GM12865 (cell line): ENCODE results near the gene CLDN5.

Experiments used
- DNase-seq: peaks from one replicate; pipeline ENCODE4 v3.0.0; 2010; ENCODE audit warnings: low read depth
- H3K4me3 ChIP-seq: 2 replicates; pipeline ENCODE4 v1.5.1; 2011; ENCODE audit warnings: mild to moderate bottlenecking, low read depth, low read length, control low read depth
- CTCF ChIP-seq: IDR thresholded peaks from 2 replicates; pipeline ENCODE4 v1.5.1; 2011; ENCODE audit warnings: low read length, control low read depth, low read depth, inconsistent platforms; ENCODE audit not compliant: insufficient read depth; ENCODE audit errors: missing control alignments

Gene CLDN5

GRCh38 chr22:19510919-19511341, 13.3 kb downstream of the CLDN5 start:
- no peak for DNase-seq
- no peak for TF ChIP-seq CTCF
- H3K4me3 ChIP-seq: no peak overlapping the region

- no peak overlapping the region for H3K4me3 ChIP-seq
- no peak for TF ChIP-seq CTCF
Observed at GRCh38 chr22:19509923-19510322, 14.3 kb downstream of the CLDN5 start.

GRCh38 chr22:19509191-19509590, 15.0 kb downstream of the CLDN5 start:
- no peak for DNase-seq
- no peak for TF ChIP-seq CTCF

More at GRCh38 chr22:19509923-19510322, 14.3 kb downstream of the CLDN5 start:
- no peak for DNase-seq

GRCh38 chr22:19508024-19508776, 16.0 kb downstream of the CLDN5 start:
- no peak overlapping the region for H3K4me3 ChIP-seq
- no peak for TF ChIP-seq CTCF
- DNase-seq: no peak

More at GRCh38 chr22:19509191-19509590, 15.0 kb downstream of the CLDN5 start:
- H3K4me3 ChIP-seq: no peak overlapping the region

GRCh38 chr22:19507534-19507861, 16.7 kb downstream of the CLDN5 start:
- no peak overlapping the region for H3K4me3 ChIP-seq
- DNase-seq: no peak
- no peak for TF ChIP-seq CTCF

- DNase-seq: no peak
- H3K4me3 ChIP-seq: no peak overlapping the region
- TF ChIP-seq CTCF: no peak
Observed at GRCh38 chr22:19506212-19506611, 18.0 kb downstream of the CLDN5 start.

GRCh38 chr22:19505735-19506126, 18.5 kb downstream of the CLDN5 start:
- TF ChIP-seq CTCF: no peak
- no peak overlapping the region for H3K4me3 ChIP-seq
- DNase-seq: no peak
